WTC11 (cell line): Measurements from ENCODE around the gene KRTAP5-1. TPM values are rescaled to one million over a fixed set of nuclear protein-coding genes. Genes with fewer than 3 reads are reported as not detected.

Experiments used
- ATAC-seq: fragments of 200-7000 bp; cut with Tn5 transposase; 2 replicates; pipeline ENCODE4 v1.10.0; 2021; ENCODE audit warnings: mild to moderate bottlenecking, moderate library complexity
- CTCF ChIA-PET: fragments of 300-600 bp; sonication (Branson Sonifier 250); formaldehyde crosslinking; loops from one replicate; lab custom pipeline; 2021; ENCODE audit warnings: antibody characterized with exemption; lab: Charles Lee
- POLR2A ChIA-PET: fragments of 350-600 bp; sonication (Branson Sonifier 250); formaldehyde crosslinking; loops from one replicate; lab custom pipeline; 2021; ENCODE audit warnings: antibody characterized with exemption; lab: Charles Lee
- DNase-seq: peaks from one replicate; pipeline ENCODE4 v3.0.0; 2021; ENCODE audit warnings: low spot score
- H3K27ac Mint-ChIP-seq: 2 replicates; pipeline ENCODE4 v1.8.0; 2021; ENCODE audit warnings: mixed read lengths
- H3K27me3 Mint-ChIP-seq: 2 replicates; pipeline ENCODE4 v1.8.0; 2021; ENCODE audit warnings: low read depth, mild to moderate bottlenecking, moderate library complexity, mixed read lengths
- H3K36me3 Mint-ChIP-seq: 2 replicates; pipeline ENCODE4 v1.8.0; 2021; ENCODE audit warnings: mixed read lengths
- H3K4me1 Mint-ChIP-seq: 2 replicates; pipeline ENCODE4 v1.8.0; 2022; ENCODE audit warnings: mixed read lengths
- H3K4me3 Mint-ChIP-seq: 2 replicates; pipeline ENCODE4 v1.8.0; 2021; ENCODE audit warnings: mild to moderate bottlenecking, moderate library complexity, mixed read lengths
- H3K9me3 Mint-ChIP-seq: 2 replicates; pipeline ENCODE4 v1.8.0; 2021; ENCODE audit warnings: mixed read lengths
- CBFB ChIP-seq: sonication (generic); formaldehyde crosslinking; IDR thresholded peaks from 2 replicates; pipeline ENCODE4 v1.8.1; 2022; ENCODE audit warnings: mild to moderate bottlenecking, low read depth, missing genetic modification reagents
- ETV6 ChIP-seq: sonication (generic); formaldehyde crosslinking; IDR thresholded peaks from 2 replicates; pipeline ENCODE4 v1.8.1; 2022; ENCODE audit warnings: mild to moderate bottlenecking, missing genetic modification reagents
- FOXJ3 ChIP-seq: sonication (generic); formaldehyde crosslinking; IDR thresholded peaks from 2 replicates; pipeline ENCODE4 v1.9.0; 2021; ENCODE audit warnings: missing genetic modification reagents, mild to moderate bottlenecking, borderline replicate concordance
- FOXK1 ChIP-seq: sonication (generic); formaldehyde crosslinking; IDR thresholded peaks from 2 replicates; pipeline ENCODE4 v1.8.0; 2022; ENCODE audit warnings: mild to moderate bottlenecking, moderate library complexity, missing genetic modification reagents
- FOXP1 ChIP-seq: sonication (generic); formaldehyde crosslinking; IDR thresholded peaks from 2 replicates; pipeline ENCODE4 v1.8.0; 2022; ENCODE audit warnings: missing genetic modification reagents, mild to moderate bottlenecking, moderate library complexity, borderline replicate concordance
- FOXP4 ChIP-seq: sonication (generic); formaldehyde crosslinking; IDR thresholded peaks from 2 replicates; pipeline ENCODE4 v1.8.0; 2022; ENCODE audit warnings: mild to moderate bottlenecking, missing genetic modification reagents
- GTF2I ChIP-seq: fragments of 250-450 bp; sonication (Bioruptor Pico); conservative IDR thresholded peaks from 2 replicates; pipeline ENCODE4 v1.4.0; 2021; ENCODE audit warnings: mild to moderate bottlenecking
- HMGXB4 ChIP-seq: sonication (generic); formaldehyde crosslinking; IDR thresholded peaks from 2 replicates; pipeline ENCODE4 v1.8.1; 2023; ENCODE audit warnings: mild to moderate bottlenecking, moderate library complexity, missing genetic modification reagents
- IRF1 ChIP-seq: sonication (generic); formaldehyde crosslinking; IDR thresholded peaks from 2 replicates; pipeline ENCODE4 v1.8.0; 2023; ENCODE audit warnings: missing genetic modification reagents
- MXD4 ChIP-seq: fragments of 250-450 bp; sonication (Bioruptor Pico); IDR thresholded peaks from 2 replicates; pipeline ENCODE4 v1.8.0; 2021; ENCODE audit warnings: mild to moderate bottlenecking, moderate library complexity, borderline replicate concordance
- MYBL2 ChIP-seq: sonication (generic); formaldehyde crosslinking; IDR thresholded peaks from 2 replicates; pipeline ENCODE4 v1.8.1; 2023; ENCODE audit warnings: mild to moderate bottlenecking, moderate library complexity, missing genetic modification reagents
- NFATC4 ChIP-seq: fragments of 250-450 bp; sonication (Bioruptor Pico); IDR thresholded peaks from 2 replicates; pipeline ENCODE4 v1.9.0; 2021; ENCODE audit warnings: mild to moderate bottlenecking
- NR2C2 ChIP-seq: sonication (generic); formaldehyde crosslinking; IDR thresholded peaks from 2 replicates; pipeline ENCODE4 v1.8.0; 2022; ENCODE audit warnings: mild to moderate bottlenecking, missing genetic modification reagents
- PRRX2 ChIP-seq: fragments of 250-450 bp; sonication (Bioruptor Pico); IDR thresholded peaks from 2 replicates; pipeline ENCODE4 v1.8.0; 2021; ENCODE audit warnings: mild to moderate bottlenecking
- SMAD3 ChIP-seq: sonication (generic); formaldehyde crosslinking; IDR thresholded peaks from 2 replicates; pipeline ENCODE4 v1.8.0; 2022; ENCODE audit warnings: missing genetic modification reagents, mild to moderate bottlenecking, borderline replicate concordance
- SOX15 ChIP-seq: fragments of 250-450 bp; sonication (Bioruptor Pico); IDR thresholded peaks from 2 replicates; pipeline ENCODE4 v1.9.0; 2021; ENCODE audit warnings: mild to moderate bottlenecking
- TEAD4 ChIP-seq: sonication (generic); formaldehyde crosslinking; IDR thresholded peaks from 2 replicates; pipeline ENCODE4 v1.8.0; 2022; ENCODE audit warnings: mild to moderate bottlenecking, missing genetic modification reagents
- USF1 ChIP-seq: sonication (generic); formaldehyde crosslinking; IDR thresholded peaks from 2 replicates; pipeline ENCODE4 v1.8.0; 2022; ENCODE audit warnings: mild to moderate bottlenecking, missing genetic modification reagents
- ZMAT4 ChIP-seq: fragments of 250-450 bp; sonication (Bioruptor Pico); IDR thresholded peaks from 2 replicates; pipeline ENCODE4 v1.9.0; 2021; ENCODE audit warnings: mild to moderate bottlenecking
- ZNF671 ChIP-seq: fragments of 250-450 bp; sonication (Bioruptor Pico); IDR thresholded peaks from 2 replicates; pipeline ENCODE4 v1.8.0; 2021; ENCODE audit warnings: mild to moderate bottlenecking
- total RNA-seq: library from RNA; stranded (reverse); gene quantifications from 3 replicates; pipeline ENCODE4 v1.2.3, GENCODE V29; 2021
- TF ChIP-seq, protein P1 (sequence below): sonication (generic); formaldehyde crosslinking; conservative IDR thresholded peaks from 2 replicates; pipeline ENCODE4 v1.8.1; 2022; ENCODE audit warnings: mild to moderate bottlenecking, missing genetic modification reagents
- TF ChIP-seq, protein P2 (sequence below): sonication (generic); formaldehyde crosslinking; IDR thresholded peaks from 2 replicates; pipeline ENCODE4 v1.8.1; 2023; ENCODE audit warnings: mild to moderate bottlenecking, missing genetic modification reagents
- TF ChIP-seq, protein P3 (sequence below): sonication (generic); formaldehyde crosslinking; IDR thresholded peaks from 2 replicates; pipeline ENCODE4 v1.8.1; 2023; ENCODE audit warnings: mild to moderate bottlenecking, missing genetic modification reagents, moderate library complexity
- TF ChIP-seq, protein P4 (sequence below): sonication (generic); formaldehyde crosslinking; IDR thresholded peaks from 2 replicates; pipeline ENCODE4 v1.8.1; 2023; ENCODE audit warnings: mild to moderate bottlenecking, missing genetic modification reagents, borderline replicate concordance

Gene KRTAP5-1
- total RNA-seq, 1 experiment from 2014 or later, result not detected

DNA sequence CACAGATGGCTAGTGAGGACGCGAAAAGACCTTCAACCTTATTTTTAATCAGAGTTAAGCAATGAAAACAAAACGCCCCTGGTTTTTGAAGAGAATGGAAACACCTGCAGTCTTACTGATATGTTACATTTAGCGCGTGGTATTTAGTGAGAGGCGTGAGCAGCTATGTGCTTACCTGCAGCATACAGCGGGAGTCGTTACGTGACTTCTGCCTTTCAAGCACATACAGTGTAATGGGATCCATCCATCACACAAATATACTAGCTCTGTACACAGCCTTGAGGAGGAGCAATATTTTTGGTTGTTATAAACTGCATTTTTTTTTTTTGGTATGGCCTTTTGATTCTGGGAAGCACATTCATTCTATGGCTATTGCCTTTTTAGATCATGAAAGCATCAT is 7.5 kb upstream of the KRTAP5-1 start:
- Mint-ChIP-seq H3K27me3 (peaks cover 55% of the 10 kb centered on the region), H3K4me1 (peaks cover 28% of the 10 kb centered on the region), H3K9me3 (no peaks in the 10 kb centered on the region), H3K36me3 (no peaks in the 10 kb centered on the region), H3K27ac (no peak overlapping the region), H3K4me3 (no peak overlapping the region)
- TF ChIP-seq FOXJ3 (CRISPR knock-in tag) (no peak), USF1 (CRISPR knock-in tag) (no peak), ETV6 (no peak), PRRX2 (CRISPR knock-in tag) (no peak), GTF2I (CRISPR knock-in tag) (no peak), SOX15 (CRISPR knock-in tag) (no peak), IRF1 (CRISPR knock-in tag) (no peak), NFATC4 (CRISPR knock-in tag) (no peak), TEAD4 (CRISPR knock-in tag) (no peak), SMAD3 (CRISPR knock-in tag) (no peak), FOXP4 (CRISPR knock-in tag) (no peak), FOXK1 (CRISPR knock-in tag) (no peak), FOXP1 (CRISPR knock-in tag) (no peak), MYBL2 (CRISPR knock-in tag) (no peak), ZMAT4 (CRISPR knock-in tag) (no peak), ZNF671 (CRISPR knock-in tag) (no peak), MXD4 (CRISPR knock-in tag) (no peak)
- TF ChIP-seq, protein P1, sequence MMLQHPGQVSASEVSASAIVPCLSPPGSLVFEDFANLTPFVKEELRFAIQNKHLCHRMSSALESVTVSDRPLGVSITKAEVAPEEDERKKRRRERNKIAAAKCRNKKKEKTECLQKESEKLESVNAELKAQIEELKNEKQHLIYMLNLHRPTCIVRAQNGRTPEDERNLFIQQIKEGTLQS, result no peak
- TF ChIP-seq, protein P2, sequence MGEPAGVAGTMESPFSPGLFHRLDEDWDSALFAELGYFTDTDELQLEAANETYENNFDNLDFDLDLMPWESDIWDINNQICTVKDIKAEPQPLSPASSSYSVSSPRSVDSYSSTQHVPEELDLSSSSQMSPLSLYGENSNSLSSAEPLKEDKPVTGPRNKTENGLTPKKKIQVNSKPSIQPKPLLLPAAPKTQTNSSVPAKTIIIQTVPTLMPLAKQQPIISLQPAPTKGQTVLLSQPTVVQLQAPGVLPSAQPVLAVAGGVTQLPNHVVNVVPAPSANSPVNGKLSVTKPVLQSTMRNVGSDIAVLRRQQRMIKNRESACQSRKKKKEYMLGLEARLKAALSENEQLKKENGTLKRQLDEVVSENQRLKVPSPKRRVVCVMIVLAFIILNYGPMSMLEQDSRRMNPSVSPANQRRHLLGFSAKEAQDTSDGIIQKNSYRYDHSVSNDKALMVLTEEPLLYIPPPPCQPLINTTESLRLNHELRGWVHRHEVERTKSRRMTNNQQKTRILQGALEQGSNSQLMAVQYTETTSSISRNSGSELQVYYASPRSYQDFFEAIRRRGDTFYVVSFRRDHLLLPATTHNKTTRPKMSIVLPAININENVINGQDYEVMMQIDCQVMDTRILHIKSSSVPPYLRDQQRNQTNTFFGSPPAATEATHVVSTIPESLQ, result no peak
- TF ChIP-seq, protein P3, sequence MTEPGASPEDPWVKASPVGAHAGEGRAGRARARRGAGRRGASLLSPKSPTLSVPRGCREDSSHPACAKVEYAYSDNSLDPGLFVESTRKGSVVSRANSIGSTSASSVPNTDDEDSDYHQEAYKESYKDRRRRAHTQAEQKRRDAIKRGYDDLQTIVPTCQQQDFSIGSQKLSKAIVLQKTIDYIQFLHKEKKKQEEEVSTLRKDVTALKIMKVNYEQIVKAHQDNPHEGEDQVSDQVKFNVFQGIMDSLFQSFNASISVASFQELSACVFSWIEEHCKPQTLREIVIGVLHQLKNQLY (CRISPR knock-in tag), result no peak
- POLR2A ChIA-PET, result no interaction called here
- DNase-seq, result no peak
- CTCF ChIA-PET, result interaction anchor here (1.3 to 6.2 kb wide), 3 partner anchors 18 to 46 kb away, joined by 3 to 98 read pairs (median 8); no protein-coding TSS in a partner anchor
- no peak for ATAC-seq

DNA sequence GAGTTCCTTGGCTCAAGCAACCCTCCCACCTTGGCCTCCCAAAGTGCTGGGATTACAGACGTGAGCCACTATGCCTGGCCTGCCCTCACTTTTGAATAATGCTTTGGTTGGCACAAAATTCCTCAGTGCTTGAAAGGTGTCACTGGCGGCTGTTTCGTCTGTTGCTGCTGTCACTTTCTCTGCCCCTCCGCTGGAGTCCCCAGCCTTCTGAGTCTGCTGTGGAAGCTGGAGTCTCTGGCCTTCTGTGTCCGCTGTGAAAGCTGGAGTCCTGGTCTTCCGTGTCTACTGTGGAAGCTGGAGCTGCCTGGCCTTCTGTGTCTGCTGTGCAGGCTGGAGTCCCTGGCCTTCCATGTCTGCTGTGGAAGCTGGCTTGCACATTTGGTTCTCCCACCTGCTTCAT is 4.9 kb upstream of the KRTAP5-1 start:
- DNase-seq (no peak), ATAC-seq (no peak)
- H3K4me3 Mint-ChIP-seq, result no peak overlapping the region
- peaks cover 40% of the 10 kb centered on the region for H3K27me3 Mint-ChIP-seq
- no peaks in the 10 kb centered on the region for H3K36me3 Mint-ChIP-seq
- no peaks in the 10 kb centered on the region for H3K9me3 Mint-ChIP-seq
- peaks cover 4% of the 10 kb centered on the region for H3K4me1 Mint-ChIP-seq
- H3K27ac Mint-ChIP-seq, result no peak overlapping the region
- CTCF ChIA-PET, result interaction anchor here (1.3 kb wide), 1 partner anchor 43 kb away, joined by 3 read pairs; no protein-coding TSS in a partner anchor
- POLR2A ChIA-PET, result no interaction called here
- no peak for TF ChIP-seq HMGXB4 (CRISPR knock-in tag)
- no peak for TF ChIP-seq MYBL2 (CRISPR knock-in tag)
- TF ChIP-seq GTF2I (CRISPR knock-in tag), result no peak
- TF ChIP-seq, protein P4, sequence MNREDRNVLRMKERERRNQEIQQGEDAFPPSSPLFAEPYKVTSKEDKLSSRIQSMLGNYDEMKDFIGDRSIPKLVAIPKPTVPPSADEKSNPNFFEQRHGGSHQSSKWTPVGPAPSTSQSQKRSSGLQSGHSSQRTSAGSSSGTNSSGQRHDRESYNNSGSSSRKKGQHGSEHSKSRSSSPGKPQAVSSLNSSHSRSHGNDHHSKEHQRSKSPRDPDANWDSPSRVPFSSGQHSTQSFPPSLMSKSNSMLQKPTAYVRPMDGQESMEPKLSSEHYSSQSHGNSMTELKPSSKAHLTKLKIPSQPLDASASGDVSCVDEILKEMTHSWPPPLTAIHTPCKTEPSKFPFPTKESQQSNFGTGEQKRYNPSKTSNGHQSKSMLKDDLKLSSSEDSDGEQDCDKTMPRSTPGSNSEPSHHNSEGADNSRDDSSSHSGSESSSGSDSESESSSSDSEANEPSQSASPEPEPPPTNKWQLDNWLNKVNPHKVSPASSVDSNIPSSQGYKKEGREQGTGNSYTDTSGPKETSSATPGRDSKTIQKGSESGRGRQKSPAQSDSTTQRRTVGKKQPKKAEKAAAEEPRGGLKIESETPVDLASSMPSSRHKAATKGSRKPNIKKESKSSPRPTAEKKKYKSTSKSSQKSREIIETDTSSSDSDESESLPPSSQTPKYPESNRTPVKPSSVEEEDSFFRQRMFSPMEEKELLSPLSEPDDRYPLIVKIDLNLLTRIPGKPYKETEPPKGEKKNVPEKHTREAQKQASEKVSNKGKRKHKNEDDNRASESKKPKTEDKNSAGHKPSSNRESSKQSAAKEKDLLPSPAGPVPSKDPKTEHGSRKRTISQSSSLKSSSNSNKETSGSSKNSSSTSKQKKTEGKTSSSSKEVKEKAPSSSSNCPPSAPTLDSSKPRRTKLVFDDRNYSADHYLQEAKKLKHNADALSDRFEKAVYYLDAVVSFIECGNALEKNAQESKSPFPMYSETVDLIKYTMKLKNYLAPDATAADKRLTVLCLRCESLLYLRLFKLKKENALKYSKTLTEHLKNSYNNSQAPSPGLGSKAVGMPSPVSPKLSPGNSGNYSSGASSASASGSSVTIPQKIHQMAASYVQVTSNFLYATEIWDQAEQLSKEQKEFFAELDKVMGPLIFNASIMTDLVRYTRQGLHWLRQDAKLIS, result no peak
- no peak for TF ChIP-seq CBFB
- no peak for TF ChIP-seq FOXK1 (CRISPR knock-in tag)
- TF ChIP-seq NR2C2 (CRISPR knock-in tag), result no peak
